GM12878 (cell line): ENCODE data around the gene UROC1. TPM values are rescaled to one million over a fixed set of nuclear protein-coding genes. Genes with fewer than 3 reads are reported as not detected.

ENCODE experiments used
- ATAC-seq: fragments of 200-7000 bp; cut with Tn5 transposase; 3 replicates; pipeline ENCODE4 v1.9.1; 2020; ENCODE audit warnings: mild to moderate bottlenecking, moderate library complexity
- BruUV-seq: library from RNA; stranded (reverse); fragments of 400-500 nt; replicated peaks from 2 replicates; lab custom pipeline; 2021; lab: Mats Ljungman, UMichigan
- CTCF ChIA-PET: fragments of 300-600 bp; sonication (Branson Sonifier 250); formaldehyde crosslinking; extraction: SDS; loops from one replicate; lab custom pipeline; 2021; ENCODE audit warnings: inconsistent platforms; lab: Yijun Ruan, JAX
- POLR2A ChIA-PET: fragments of 350-600 bp; formaldehyde crosslinking; extraction: SDS; loops from one replicate; lab custom pipeline; 2021; ENCODE audit warnings: inconsistent platforms; lab: Charles Lee
- RAD21 ChIA-PET: fragments of 300-600 bp; sonication (Branson Sonifier 250); formaldehyde crosslinking; loops from one replicate; lab custom pipeline; 2023; ENCODE audit warnings: antibody characterized with exemption; ENCODE audit not compliant: unreplicated experiment; lab: Charles Lee
- SMC1A ChIA-PET: fragments of 300-600 bp; sonication (Branson Sonifier 250); formaldehyde crosslinking; loops from one replicate; lab custom pipeline; 2023; ENCODE audit not compliant: unreplicated experiment, uncharacterized antibody; lab: Charles Lee
- DNase-seq: peaks from one replicate; pipeline ENCODE4 v3.0.0-alpha.2; 2011; ENCODE audit warnings: low read depth, low spot score
- FAIRE-seq: peaks from 3 replicates; lab custom pipeline; 2011; peaks lifted over from hg19 to GRCh38; lab: Jason Lieb, UNC
- H2AFZ ChIP-seq: 2 replicates; pipeline ENCODE4 v1.6.0; 2011; ENCODE audit warnings: low read depth, low read length, control low read depth; ENCODE audit not compliant: control insufficient read depth
- H3K27ac ChIP-seq: 2 replicates; pipeline ENCODE4 v1.5.1; 2011; ENCODE audit warnings: control low read depth; ENCODE audit not compliant: control insufficient read depth, insufficient read depth
- H3K27me3 ChIP-seq, 2 experiments: replicated peaks in 1 of 2; 2 replicates each; pipeline versions ENCODE4 v1.6.0 to v1.6.1; 2011; ENCODE audit warnings: low read length in 1 of 2; ENCODE audit not compliant: control insufficient read depth in 2 of 2, insufficient read depth in 2 of 2
- H3K36me3 ChIP-seq, 2 experiments: 2 replicates each; pipeline ENCODE4 v1.5.1; 2011; ENCODE audit warnings: low read length in 1 of 2; ENCODE audit not compliant: control insufficient read depth in 2 of 2, insufficient read depth in 2 of 2
- H3K4me1 ChIP-seq: 2 replicates; pipeline ENCODE4 v1.6.1; 2011; ENCODE audit warnings: mild to moderate bottlenecking, low read length, moderate library complexity, mixed read lengths; ENCODE audit not compliant: control insufficient read depth, insufficient read depth
- H3K4me2 ChIP-seq: 2 replicates; pipeline ENCODE4 v1.6.0; 2011; ENCODE audit warnings: control low read depth; ENCODE audit not compliant: control insufficient read depth, insufficient read depth
- H3K4me3 ChIP-seq: fragments of 200-600 bp; sonication (generic); 2 replicates; pipeline ENCODE4 v1.5.1; 2016
- H3K79me2 ChIP-seq: 2 replicates; pipeline ENCODE4 v1.6.0; 2011; ENCODE audit warnings: low read length; ENCODE audit not compliant: control insufficient read depth, insufficient read depth
- H3K9ac ChIP-seq: 2 replicates; pipeline ENCODE4 v1.8.0; 2011; ENCODE audit warnings: low read length, control low read depth, mixed read lengths; ENCODE audit not compliant: control insufficient read depth, insufficient read depth
- H3K9me3 ChIP-seq: replicated peaks from 3 replicates; pipeline ENCODE4 v1.5.1; 2011; ENCODE audit warnings: mild to moderate bottlenecking, low read length; ENCODE audit not compliant: control insufficient read depth, insufficient read depth
- H4K20me1 ChIP-seq: 2 replicates; pipeline ENCODE4 v1.6.0; 2011; ENCODE audit not compliant: control insufficient read depth, insufficient read depth
- IRF5 ChIP-seq: fragments of 450-650 bp; IDR thresholded peaks from 2 replicates; pipeline ENCODE4 v1.6.1; 2017; ENCODE audit warnings: borderline replicate concordance
- NR2F1 ChIP-seq: fragments of 450-650 bp; conservative IDR thresholded peaks from 2 replicates; pipeline ENCODE4 v1.6.1; 2017; ENCODE audit warnings: mild to moderate bottlenecking
- WRNIP1 ChIP-seq: IDR thresholded peaks from 2 replicates; pipeline ENCODE4 v1.6.1; 2011; ENCODE audit warnings: low read depth, low read length, improper control_type of control experiment, borderline replicate concordance
- WGBS: methylation state at CpG from one replicate; pipeline ENCODE4 v1.1.6; 2016; ENCODE audit warnings: low lambda C conversion rate; ENCODE audit not compliant: insufficient replicate concordance, insufficient coverage; ENCODE audit errors: missing lambda C conversion rate; 5-methylcytosine and 5-hydroxymethylcytosine counted together
- in situ Hi-C: fragments of 300-500 bp; cut with MboI; formaldehyde crosslinking; loops from 9 replicates; pipeline ENCODE4 v1.14.3; 2018; ENCODE audit warnings: mixed read lengths
- intact Hi-C: fragments of 100-400 bp; cut with micrococcal nuclease; formaldehyde crosslinking; loops from one replicate; pipeline ENCODE4 v1.14.2; 2022; ENCODE audit not compliant: unreplicated experiment
- polyA plus RNA-seq, 11 experiments: library from polyadenylated mRNA; depleted of rRNA in 4 of 11; unstranded in 6 of 11; stranded (reverse) in 5 of 11; fragments of >200 nt; fragmentation: Nextera tagmentation in 4 of 11; fragmentation: Illumina TruSeq in 1 of 11; extraction: Ambion mirVana in 4 of 11; extraction: Trizol in 1 of 11; gene quantifications; 1 replicate in 1 of 11; 2 replicates in 10 of 11; pipeline versions ENCODE4 v1.2.1 to v1.2.3, GENCODE V29; 2011 to 2016; ENCODE audit warnings: inconsistent platforms in 2 of 11, missing spikeins in 2 of 11, low read depth in 1 of 11
- total RNA-seq, 4 experiments: library from RNA; depleted of rRNA in 3 of 4; stranded (reverse); fragments of >200 nt in 3 of 4; fragmentation: Illumina TruSeq in 1 of 4; extraction: Trizol in 1 of 4; gene quantifications; 2 replicates each; pipeline versions ENCODE4 v1.2.1 to v1.2.3, GENCODE V29; 2013 to 2021

UROC1 gene
- total and polyA plus RNA-seq, 10 of the 15 experiments (the other 5 are each of a cell fraction or from before 2014, with no cell fraction given) = 0.04 TPM; not detected in 9

GRCh38 chr3:126525853-126526667 lies 8.5 kb upstream of the UROC1 start:
- ChIA-PET POLR2A (no interaction called here), SMC1A (no interaction called here)
- no peaks in the 10 kb centered on the region for H3K27me3 ChIP-seq
- H3K36me3 ChIP-seq = no peaks in the 10 kb centered on the region
- no peak overlapping the region for H3K27ac ChIP-seq
- DNase-seq = no peak
- TF ChIP-seq WRNIP1 (no peak), IRF5 (no peak), NR2F1 (no peak)
- TF ChIP-seq, all 136 proteins: peak for 0
- in situ Hi-C loops = no loop called here
- no peaks in the 10 kb centered on the region for H4K20me1 ChIP-seq
- H3K9me3 ChIP-seq = no peaks in the 10 kb centered on the region
- H3K4me3 ChIP-seq = no peak overlapping the region
- no peak overlapping the region for H3K9ac ChIP-seq
- RAD21 ChIA-PET = interaction anchor here (1.4 kb wide), 1 partner anchor 929 kb away, joined by 4 read pairs; no protein-coding TSS in a partner anchor
- H3K79me2 ChIP-seq = no peaks in the 10 kb centered on the region
- no peak for ATAC-seq
- BruUV-seq = no TSS peak
- H3K4me1 ChIP-seq = no peaks in the 10 kb centered on the region
- WGBS = 34% methylated on average over 8 of the region's 8 CpGs
- no peak overlapping the region for H3K4me2 ChIP-seq
- CTCF ChIA-PET = no interaction called here
- no peak for FAIRE-seq
- H2AFZ ChIP-seq = no peak overlapping the region
- intact Hi-C loops = no loop called here
